Chondrocyte (in vitro differentiated cells): ENCODE measurements around the gene SBF2. TPM values are rescaled to one million over a fixed set of nuclear protein-coding genes. Genes with fewer than 3 reads are reported as not detected.
"Not testable (repeated sequence)": the region's sequence is repeated elsewhere in the genome, so short reads cannot be mapped to it uniquely, and the experiment has no call there.

ENCODE experiments used
- DNase-seq: peaks from one replicate; pipeline ENCODE4 v3.0.0; 2021; ENCODE audit warnings: mixed read lengths, low spot score
- H3K27ac Mint-ChIP-seq: one replicate; pipeline ENCODE4 v1.8.0; 2021; ENCODE audit warnings: mild to moderate bottlenecking, moderate library complexity, mixed read lengths; ENCODE audit not compliant: unreplicated experiment
- H3K27me3 Mint-ChIP-seq: 2 replicates; pipeline ENCODE4 v1.8.0; 2021; ENCODE audit warnings: low read depth, mixed read lengths
- H3K36me3 Mint-ChIP-seq: 2 replicates; pipeline ENCODE4 v1.8.0; 2021; ENCODE audit warnings: low read depth, mixed read lengths
- H3K4me1 Mint-ChIP-seq: 2 replicates; pipeline ENCODE4 v1.8.0; 2021; ENCODE audit warnings: low read depth, mild to moderate bottlenecking, mixed read lengths
- H3K4me3 Mint-ChIP-seq: one replicate; pipeline ENCODE4 v1.8.0; 2021; ENCODE audit warnings: mild to moderate bottlenecking, moderate library complexity, mixed read lengths; ENCODE audit not compliant: unreplicated experiment
- H3K9me3 Mint-ChIP-seq: 2 replicates; pipeline ENCODE4 v1.8.0; 2021; ENCODE audit warnings: low read depth, mixed read lengths
- total RNA-seq: library from RNA; stranded (reverse); gene quantifications from 3 replicates; pipeline ENCODE4 v1.2.1, GENCODE V29; 2021
- TF ChIP-seq, protein P1 (sequence below): fragments of 200-600 bp; sonication (generic); IDR thresholded peaks from 2 replicates; pipeline ENCODE4 v1.5.0; 2021; ENCODE audit warnings: antibody characterized with exemption, mild to moderate bottlenecking, moderate library complexity

The SBF2 gene
- total RNA-seq, 1 donor from 2014 or later: 44.5 TPM

DNA sequence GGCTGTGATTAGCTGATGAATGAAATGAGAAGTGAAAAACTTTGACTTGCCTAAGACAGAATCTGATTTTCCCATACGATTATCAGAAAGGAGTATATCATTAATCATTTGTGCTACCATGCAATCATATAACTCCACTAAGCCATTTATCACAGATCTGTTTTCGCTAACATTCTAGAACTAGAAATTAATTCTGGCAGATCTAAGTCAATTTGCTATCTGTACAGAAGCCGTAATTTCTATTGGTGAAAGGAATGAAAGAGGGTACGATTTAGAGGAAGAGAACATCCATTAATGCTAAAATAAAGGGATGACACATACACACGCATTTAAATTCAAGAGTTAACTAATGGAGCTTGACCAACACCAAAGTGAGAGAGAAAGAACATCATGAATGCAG lies 201.6 kb downstream of the SBF2 start:
- no peaks in the 10 kb centered on the region for H3K9me3 Mint-ChIP-seq
- TF ChIP-seq, protein P1, sequence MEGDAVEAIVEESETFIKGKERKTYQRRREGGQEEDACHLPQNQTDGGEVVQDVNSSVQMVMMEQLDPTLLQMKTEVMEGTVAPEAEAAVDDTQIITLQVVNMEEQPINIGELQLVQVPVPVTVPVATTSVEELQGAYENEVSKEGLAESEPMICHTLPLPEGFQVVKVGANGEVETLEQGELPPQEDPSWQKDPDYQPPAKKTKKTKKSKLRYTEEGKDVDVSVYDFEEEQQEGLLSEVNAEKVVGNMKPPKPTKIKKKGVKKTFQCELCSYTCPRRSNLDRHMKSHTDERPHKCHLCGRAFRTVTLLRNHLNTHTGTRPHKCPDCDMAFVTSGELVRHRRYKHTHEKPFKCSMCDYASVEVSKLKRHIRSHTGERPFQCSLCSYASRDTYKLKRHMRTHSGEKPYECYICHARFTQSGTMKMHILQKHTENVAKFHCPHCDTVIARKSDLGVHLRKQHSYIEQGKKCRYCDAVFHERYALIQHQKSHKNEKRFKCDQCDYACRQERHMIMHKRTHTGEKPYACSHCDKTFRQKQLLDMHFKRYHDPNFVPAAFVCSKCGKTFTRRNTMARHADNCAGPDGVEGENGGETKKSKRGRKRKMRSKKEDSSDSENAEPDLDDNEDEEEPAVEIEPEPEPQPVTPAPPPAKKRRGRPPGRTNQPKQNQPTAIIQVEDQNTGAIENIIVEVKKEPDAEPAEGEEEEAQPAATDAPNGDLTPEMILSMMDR: no peak
- no peaks in the 10 kb centered on the region for H3K27me3 Mint-ChIP-seq
- no peaks in the 10 kb centered on the region for H3K36me3 Mint-ChIP-seq
- no peak overlapping the region for H3K4me3 Mint-ChIP-seq
- peaks cover 21% of the 10 kb centered on the region for H3K4me1 Mint-ChIP-seq
- no peak for DNase-seq
- H3K27ac Mint-ChIP-seq: no peak overlapping the region

DNA sequence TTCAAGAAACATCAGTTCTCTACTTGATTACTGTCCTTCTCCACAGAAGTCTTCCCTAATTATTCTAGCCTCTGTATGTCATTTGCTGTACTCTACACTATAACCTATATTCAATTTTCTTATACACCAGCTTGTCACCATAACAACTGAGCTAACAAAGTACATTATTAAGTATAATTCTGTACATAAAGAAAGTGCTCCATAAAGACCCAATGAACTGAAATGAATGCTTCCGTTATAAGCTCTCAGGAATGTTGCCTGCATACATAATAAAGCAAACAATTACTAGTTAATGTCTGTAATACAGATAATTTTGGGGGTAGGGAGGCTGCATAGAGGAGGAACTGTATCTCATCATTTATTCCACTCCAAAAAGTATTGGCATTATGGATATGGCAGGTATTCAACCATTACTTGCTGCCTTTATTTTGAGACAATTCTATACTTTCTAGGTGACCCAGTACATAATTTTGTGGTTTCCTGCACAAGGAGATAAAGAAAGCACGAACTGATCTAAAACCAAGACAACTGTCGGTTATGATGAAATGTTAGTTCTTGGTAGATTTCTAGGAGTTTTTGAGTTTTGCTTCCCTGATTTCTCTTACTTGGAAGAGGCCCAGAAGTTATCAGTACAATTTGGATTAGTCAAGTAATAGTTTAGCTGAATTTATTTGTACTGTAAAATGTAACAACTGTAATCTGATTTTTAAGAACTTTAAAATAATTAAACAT lies 202.5 kb downstream of the SBF2 start:
- DNase-seq: no peak
- H3K27ac Mint-ChIP-seq: no peak overlapping the region
- H3K27me3 Mint-ChIP-seq: no peaks in the 10 kb centered on the region
- no peaks in the 10 kb centered on the region for H3K36me3 Mint-ChIP-seq
- TF ChIP-seq, protein P1: no peak
- H3K9me3 Mint-ChIP-seq: no peaks in the 10 kb centered on the region
- H3K4me3 Mint-ChIP-seq: no peak overlapping the region
- peaks cover 28% of the 10 kb centered on the region for H3K4me1 Mint-ChIP-seq

DNA sequence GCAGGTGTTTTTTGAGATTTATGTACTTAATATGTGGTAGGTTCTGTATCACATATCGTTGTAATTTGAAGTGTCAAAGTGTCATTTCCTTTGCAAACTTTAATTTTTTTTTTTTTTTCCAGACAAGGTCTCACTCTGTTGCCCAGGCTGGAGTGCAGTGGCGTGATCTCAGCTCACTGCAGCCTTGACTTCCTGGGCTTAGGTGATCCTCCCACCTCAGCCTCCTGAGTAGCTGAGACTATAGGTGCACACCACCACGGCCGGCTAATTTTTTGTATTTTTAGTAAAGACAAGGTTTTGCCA lies 206.1 kb downstream of the SBF2 start:
- not testable (repeated sequence) for H3K36me3 Mint-ChIP-seq, H3K27me3 Mint-ChIP-seq
- H3K9me3 Mint-ChIP-seq: peaks cover 18% of the 10 kb centered on the region

DNA sequence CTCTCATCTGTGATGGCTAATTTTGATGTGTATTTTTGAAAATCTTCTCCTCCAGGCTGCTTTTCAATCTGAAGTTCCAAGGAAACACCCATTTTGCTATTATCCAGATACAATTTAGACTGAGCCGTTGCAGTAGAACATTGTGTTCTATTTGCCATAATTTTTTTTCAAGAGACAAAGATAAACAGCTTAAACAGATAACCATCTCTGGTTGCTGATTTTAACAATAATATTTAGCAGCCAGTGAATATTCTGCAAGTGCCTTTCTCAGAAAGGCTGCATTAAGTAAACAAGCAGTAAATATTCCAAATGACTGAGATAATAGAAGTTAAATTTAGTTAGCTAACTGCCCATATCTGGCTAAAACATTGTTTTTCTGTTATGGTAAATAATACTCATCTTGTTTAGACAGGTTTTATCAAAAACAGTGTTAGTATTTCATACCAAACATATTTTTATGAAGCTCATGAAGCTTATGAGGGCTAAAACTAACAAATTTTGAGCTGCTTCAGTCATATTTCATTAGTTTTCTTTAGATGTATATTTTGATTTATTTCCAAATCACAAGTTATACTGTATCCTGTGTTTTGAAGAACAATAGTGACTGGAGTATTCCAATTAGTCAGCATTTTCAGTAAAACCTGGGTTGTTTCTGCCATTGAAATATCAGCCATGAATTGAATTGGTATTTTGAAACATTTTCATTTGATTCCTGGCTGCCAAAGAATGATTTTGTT lies 206.7 kb downstream of the SBF2 start:
- H3K27me3 Mint-ChIP-seq: no peaks in the 10 kb centered on the region
- H3K36me3 Mint-ChIP-seq: no peaks in the 10 kb centered on the region
- H3K9me3 Mint-ChIP-seq: peaks cover 20% of the 10 kb centered on the region
- H3K4me1 Mint-ChIP-seq: peaks cover 20% of the 10 kb centered on the region
- TF ChIP-seq, protein P1: no peak
- H3K27ac Mint-ChIP-seq: no peak overlapping the region
- DNase-seq: no peak
- no peak overlapping the region for H3K4me3 Mint-ChIP-seq

More for the DNA sequence above, 206.1 kb downstream of the SBF2 start:
- not testable (repeated sequence) for DNase-seq, H3K4me3 Mint-ChIP-seq, H3K27ac Mint-ChIP-seq
- peaks cover 20% of the 10 kb centered on the region for H3K4me1 Mint-ChIP-seq

- H3K4me1 Mint-ChIP-seq: peaks cover 12% of the 10 kb centered on the region
- peaks cover 52% of the 10 kb centered on the region for H3K9me3 Mint-ChIP-seq
- no peaks in the 10 kb centered on the region for H3K27me3 Mint-ChIP-seq
- H3K4me3 Mint-ChIP-seq: no peak overlapping the region
- no peak overlapping the region for H3K27ac Mint-ChIP-seq
- peaks cover 24% of the 10 kb centered on the region for H3K36me3 Mint-ChIP-seq
- TF ChIP-seq, protein P1: no peak
- no peak for DNase-seq
Observed at GRCh38 chr11:10080138-10080537, 213.9 kb downstream of the SBF2 start.
